Upper lobe of left lung (tissue), 6 donors: ENCODE results near the gene NRXN3. TPM values are rescaled to one million over a fixed set of nuclear protein-coding genes. Genes with fewer than 3 reads are reported as not detected.

ENCODE experiments used
- ATAC-seq, 2 donors: fragments of 200-7000 bp; cut with Tn5 transposase; one replicate each; pipeline ENCODE4 v1.9.1; 2022; ENCODE audit warnings: mild to moderate bottlenecking in 2 of 2, moderate library complexity in 2 of 2; ENCODE audit not compliant: low FRiP score in 2 of 2
- DNase-seq, 2 donors: peaks; one replicate each; pipeline ENCODE4 v3.0.0-alpha.2; 2019 to 2020
- H3K27ac ChIP-seq, 4 donors: fragments of 200-600 bp; sonication (generic); one replicate each; pipeline ENCODE4 v1.5.1; 2016 to 2019
- H3K27me3 ChIP-seq, 4 donors: fragments of 200-600 bp; sonication (generic); one replicate each; pipeline ENCODE4 v1.5.1; 2017 to 2019
- H3K36me3 ChIP-seq, 4 donors: fragments of 200-600 bp; sonication (generic); one replicate each; pipeline ENCODE4 v1.5.1; 2016 to 2019
- H3K4me1 ChIP-seq, 4 donors: fragments of 200-600 bp; sonication (generic); one replicate each; pipeline ENCODE4 v1.5.1; 2018 to 2019
- H3K4me3 ChIP-seq, 4 donors: fragments of 200-600 bp; sonication (generic); one replicate each; pipeline ENCODE4 v1.5.1; 2017 to 2019; ENCODE audit warnings: mild to moderate bottlenecking in 2 of 4, moderate library complexity in 1 of 4
- H3K9me3 ChIP-seq, 4 donors: fragments of 200-600 bp; sonication (generic); one replicate each; pipeline ENCODE4 v1.5.1; 2018 to 2019
- CTCF ChIP-seq, 6 experiments: fragments of 450-650 bp in 4 of 6; fragments of 200-600 bp in 2 of 6; sonication (generic) in 2 of 6; IDR thresholded peaks; one replicate each; pipeline ENCODE4 v1.5.1; 2016 to 2019; ENCODE audit warnings: antibody characterized with exemption in 6 of 6
- EP300 ChIP-seq, 4 donors: sonication (generic); formaldehyde crosslinking; IDR thresholded peaks; one replicate each; pipeline ENCODE4 v1.5.1; 2017; ENCODE audit warnings: antibody characterized with exemption in 4 of 4, control low read depth in 2 of 4
- POLR2A ChIP-seq, 4 donors: fragments of 450-650 bp; IDR thresholded peaks; one replicate each; pipeline ENCODE4 v1.5.1; 2016 to 2017; ENCODE audit warnings: antibody characterized with exemption in 4 of 4, mild to moderate bottlenecking in 2 of 4
- POLR2AphosphoS5 ChIP-seq, 2 donors: sonication (generic); formaldehyde crosslinking; IDR thresholded peaks; one replicate each; pipeline ENCODE4 v1.5.1; 2017; ENCODE audit warnings: antibody characterized with exemption in 2 of 2
- WGBS, 2 donors: methylation state at CpG; one replicate each; pipeline ENCODE4 v1.1.5; 2017 to 2018; 5-methylcytosine and 5-hydroxymethylcytosine counted together
- total RNA-seq, 6 donors: library from RNA; depleted of rRNA in 4 of 6; stranded (reverse); fragments of >200 nt in 4 of 6; gene quantifications; one replicate each; pipeline versions ENCODE4 v1.1.0 to v1.2.1, GENCODE V29; 2016 to 2021
- donor health status: DM: no; HTN: no; CAD: no; lungs with moderate emphysema.
- donor health status: DM: no; HTN: yes; CAD: no; lungs with severe emphysema.

NRXN3 gene
- total RNA-seq, 6 donors from 2014 or later, result 4.4 to 14.9 (median 7.2) TPM

DNA sequence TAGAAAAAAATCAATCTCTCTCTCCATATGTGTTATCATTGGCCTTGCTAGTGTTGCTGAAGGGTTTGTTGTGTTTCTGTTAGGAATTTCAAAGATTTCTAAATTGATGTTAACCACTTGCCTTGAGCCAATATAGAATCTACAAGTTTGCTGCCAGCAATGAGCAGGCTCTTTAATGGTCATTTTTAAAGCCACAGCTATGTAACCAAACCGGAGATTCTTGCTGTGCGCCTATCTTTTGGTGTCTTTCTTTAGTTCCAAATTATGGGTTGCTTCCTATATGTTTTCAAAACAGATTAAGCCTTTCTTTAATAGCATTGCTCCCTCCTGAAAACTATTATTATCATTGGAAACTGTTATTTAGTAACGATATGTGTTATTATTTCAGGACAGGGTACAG is 1495.4 kb downstream of the NRXN3 start:
- Histone ChIP-seq H3K9me3 (no peaks in the 10 kb centered on the region), H3K36me3 (no peaks in the 10 kb centered on the region), H3K27ac (no peak overlapping the region), H3K27me3 (no peaks in the 10 kb centered on the region), H3K4me3 (no peak overlapping the region), H3K4me1 (no peaks in the 10 kb centered on the region)
- ATAC-seq (no peak), DNase-seq (no peak)
- TF ChIP-seq POLR2A (IDR thresholded peaks at IDR 0.05) (no peak), EP300 (IDR thresholded peaks at IDR 0.05) (no peak), POLR2AphosphoS5 (IDR thresholded peaks at IDR 0.05) (no peak), CTCF (IDR thresholded peaks at IDR 0.05) (no peak)
- WGBS, 2 donors, result 89% methylated on average over 3 of the region's 3 CpGs

GRCh38 chr14:79668951-79669350 is 1498.8 kb downstream of the NRXN3 start:
- no peaks in the 10 kb centered on the region for H3K4me1 ChIP-seq
- 74% methylated on average over 3 of the region's 3 CpGs for WGBS, 2 donors
- ATAC-seq (no peak), DNase-seq (no peak)
- no peaks in the 10 kb centered on the region for H3K27me3 ChIP-seq
- H3K9me3 ChIP-seq, result no peaks in the 10 kb centered on the region
- no peak overlapping the region for H3K4me3 ChIP-seq
- no peaks in the 10 kb centered on the region for H3K36me3 ChIP-seq
- H3K27ac ChIP-seq, result no peak overlapping the region
- no peak for TF ChIP-seq POLR2A (IDR thresholded peaks at IDR 0.05)
- TF ChIP-seq POLR2AphosphoS5 (IDR thresholded peaks at IDR 0.05), result no peak
- TF ChIP-seq CTCF (IDR thresholded peaks at IDR 0.05), result no peak
- no peak for TF ChIP-seq EP300 (IDR thresholded peaks at IDR 0.05)

GRCh38 chr14:79670811-79671210 is 1500.6 kb downstream of the NRXN3 start:
- ATAC-seq (no peak), DNase-seq (no peak)
- WGBS, 2 donors, result 81 to 89% methylated on average over 5 of the region's 5 CpGs
- H3K4me1 ChIP-seq, result no peaks in the 10 kb centered on the region
- H3K27ac ChIP-seq, result no peak overlapping the region
- no peak overlapping the region for H3K4me3 ChIP-seq
- H3K27me3 ChIP-seq, result no peaks in the 10 kb centered on the region
- no peaks in the 10 kb centered on the region for H3K9me3 ChIP-seq
- TF ChIP-seq POLR2A (IDR thresholded peaks at IDR 0.05) (no peak), POLR2AphosphoS5 (IDR thresholded peaks at IDR 0.05) (no peak), EP300 (IDR thresholded peaks at IDR 0.05) (no peak)
- no peaks in the 10 kb centered on the region for H3K36me3 ChIP-seq

- no peaks in the 10 kb centered on the region for H3K4me1 ChIP-seq
- H3K36me3 ChIP-seq, result no peaks in the 10 kb centered on the region
- H3K9me3 ChIP-seq, result no peaks in the 10 kb centered on the region
- DNase-seq (no peak), ATAC-seq (no peak)
- no peaks in the 10 kb centered on the region for H3K27me3 ChIP-seq
- TF ChIP-seq EP300 (IDR thresholded peaks at IDR 0.05) (no peak), CTCF (IDR thresholded peaks at IDR 0.05) (no peak), POLR2A (IDR thresholded peaks at IDR 0.05) (no peak), POLR2AphosphoS5 (IDR thresholded peaks at IDR 0.05) (no peak)
- H3K27ac ChIP-seq, result no peak overlapping the region
- WGBS, 2 donors, result 79 to 80% methylated on average over 5 of the region's 5 CpGs
- H3K4me3 ChIP-seq, result no peak overlapping the region
These were observed 1509.9 kb downstream of the NRXN3 start for GRCh38 chr14:79680087-79680486.

DNA sequence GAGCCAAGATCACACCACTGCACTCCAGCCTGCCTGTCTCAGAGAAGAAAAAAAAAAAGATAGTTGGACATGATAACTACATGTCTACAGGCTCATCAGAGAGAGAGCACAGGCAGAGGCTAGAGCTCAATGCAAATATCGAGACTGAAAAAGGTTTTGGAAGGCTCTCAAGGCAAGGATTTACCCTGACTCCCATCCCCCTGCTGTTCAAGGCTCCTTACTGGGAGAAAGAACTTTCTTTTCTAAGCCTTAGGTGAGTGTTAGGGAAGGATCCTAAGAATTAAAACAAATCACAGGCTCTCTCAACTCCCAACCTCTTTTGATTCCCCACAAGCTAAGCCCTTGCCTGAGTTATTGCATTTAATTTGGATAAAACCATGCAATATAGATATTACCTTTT is 1516.0 kb downstream of the NRXN3 start:
- no peaks in the 10 kb centered on the region for H3K27me3 ChIP-seq
- 64 to 78% methylated on average over 1 of the region's 1 CpG for WGBS, 2 donors
- H3K9me3 ChIP-seq, result no peaks in the 10 kb centered on the region
- H3K4me3 ChIP-seq, result no peak overlapping the region
- no peaks in the 10 kb centered on the region for H3K4me1 ChIP-seq
- H3K27ac ChIP-seq, result no peak overlapping the region
- ATAC-seq (no peak), DNase-seq (no peak)
- TF ChIP-seq EP300 (IDR thresholded peaks at IDR 0.05) (no peak), POLR2AphosphoS5 (IDR thresholded peaks at IDR 0.05) (no peak), POLR2A (IDR thresholded peaks at IDR 0.05) (no peak), CTCF (IDR thresholded peaks at IDR 0.05) (no peak)
- H3K36me3 ChIP-seq, result no peaks in the 10 kb centered on the region
